ENCODE data around the gene MRPL58. TPM values are rescaled to one million over a fixed set of nuclear protein-coding genes. Genes with fewer than 3 reads are reported as not detected.
"Not testable (repeated sequence)": the region's sequence is repeated elsewhere in the genome, so short reads cannot be mapped to it uniquely, and the experiment has no call there.

MRPL58 gene
- total and polyA plus RNA-seq, 2 experiments from 2014 or later, result 29.8 to 39.3 TPM

GRCh38 chr17:75020331-75021110 is 8.1 kb downstream of the MRPL58 start:
- TF ChIP-seq EZH2phosphoT487 (IDR thresholded peaks at IDR 0.05; ENCODE audit: low read depth, severe bottlenecking, unreplicated experiment) (no peak), EZH2 (IDR thresholded peaks at IDR 0.05; ENCODE audit: borderline replicate concordance) (no peak)
- TF ChIP-seq, protein P1, sequence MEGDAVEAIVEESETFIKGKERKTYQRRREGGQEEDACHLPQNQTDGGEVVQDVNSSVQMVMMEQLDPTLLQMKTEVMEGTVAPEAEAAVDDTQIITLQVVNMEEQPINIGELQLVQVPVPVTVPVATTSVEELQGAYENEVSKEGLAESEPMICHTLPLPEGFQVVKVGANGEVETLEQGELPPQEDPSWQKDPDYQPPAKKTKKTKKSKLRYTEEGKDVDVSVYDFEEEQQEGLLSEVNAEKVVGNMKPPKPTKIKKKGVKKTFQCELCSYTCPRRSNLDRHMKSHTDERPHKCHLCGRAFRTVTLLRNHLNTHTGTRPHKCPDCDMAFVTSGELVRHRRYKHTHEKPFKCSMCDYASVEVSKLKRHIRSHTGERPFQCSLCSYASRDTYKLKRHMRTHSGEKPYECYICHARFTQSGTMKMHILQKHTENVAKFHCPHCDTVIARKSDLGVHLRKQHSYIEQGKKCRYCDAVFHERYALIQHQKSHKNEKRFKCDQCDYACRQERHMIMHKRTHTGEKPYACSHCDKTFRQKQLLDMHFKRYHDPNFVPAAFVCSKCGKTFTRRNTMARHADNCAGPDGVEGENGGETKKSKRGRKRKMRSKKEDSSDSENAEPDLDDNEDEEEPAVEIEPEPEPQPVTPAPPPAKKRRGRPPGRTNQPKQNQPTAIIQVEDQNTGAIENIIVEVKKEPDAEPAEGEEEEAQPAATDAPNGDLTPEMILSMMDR (IDR thresholded peaks at IDR 0.05; ENCODE audit: poor library complexity), result no peak
- Histone ChIP-seq H2AFZ (no peak overlapping the region), H3K9me3 (ENCODE audit: low read depth) (no peaks in the 10 kb centered on the region), H3K4me2 (no peak overlapping the region), H3K79me2 (no peaks in the 10 kb centered on the region), H3K9me2 (replicated peaks; ENCODE audit: insufficient read depth) (no peaks in the 10 kb centered on the region), H4K20me1 (ENCODE audit: insufficient read depth, poor library complexity, severe bottlenecking) (no peaks in the 10 kb centered on the region), H3K27me3 (no peaks in the 10 kb centered on the region), H3K36me3 (replicated peaks; ENCODE audit: insufficient read depth, low read depth) (no peaks in the 10 kb centered on the region), H3K4me1 (ENCODE audit: insufficient read depth) (no peaks in the 10 kb centered on the region), H3K27ac (no peak overlapping the region), H3K4me3 (no peak overlapping the region)
- 86% methylated on average over 19 of the region's 19 CpGs for WGBS (ENCODE audit: low lambda C conversion rate, missing lambda C conversion rate)
- DNase-seq (ENCODE audit: low spot score), result no peak

DNA sequence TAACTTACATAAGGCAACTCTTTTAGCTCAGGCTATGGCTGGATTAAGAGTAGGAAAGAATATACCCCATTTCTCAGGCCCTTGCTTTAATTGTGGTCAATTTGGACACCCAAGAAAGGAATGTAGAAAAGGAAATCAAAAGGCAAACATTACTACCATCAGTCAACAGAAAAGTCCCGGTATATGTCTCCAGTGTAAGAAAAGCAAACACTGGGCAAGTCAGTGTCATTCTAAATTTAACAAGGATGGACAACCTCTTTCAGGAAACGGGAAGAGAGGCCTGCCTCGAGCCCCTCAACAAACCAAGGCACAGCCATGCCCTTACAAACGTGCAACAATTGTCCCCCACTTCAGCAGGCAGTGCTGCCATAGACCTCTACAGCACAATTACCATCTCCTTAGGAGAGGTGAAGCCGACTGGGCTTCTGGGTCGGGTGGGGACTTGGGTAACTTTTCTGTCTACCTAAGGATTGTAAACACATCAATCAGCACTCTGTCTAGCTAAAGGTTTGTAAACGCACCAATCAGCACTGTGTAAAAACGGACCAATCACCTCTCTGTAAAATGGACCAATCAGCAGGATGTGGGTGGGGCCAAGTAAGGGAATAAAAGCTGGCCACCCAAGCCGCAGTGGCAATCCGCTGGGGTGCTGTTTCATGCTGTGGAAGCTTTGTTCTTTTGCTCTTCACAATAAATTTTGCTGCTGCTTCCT is 12.4 kb downstream of the MRPL58 start:
- 91% methylated on average over 10 of the region's 10 CpGs for WGBS (ENCODE audit: low lambda C conversion rate, missing lambda C conversion rate)
- Histone ChIP-seq H2AFZ (no peak overlapping the region), H3K79me2 (no peaks in the 10 kb centered on the region), H3K9me2 (replicated peaks; ENCODE audit: insufficient read depth) (no peaks in the 10 kb centered on the region), H3K4me1 (ENCODE audit: insufficient read depth) (no peaks in the 10 kb centered on the region), H3K36me3 (replicated peaks; ENCODE audit: insufficient read depth, low read depth) (no peaks in the 10 kb centered on the region), H3K27ac (no peak overlapping the region), H3K27me3 (no peaks in the 10 kb centered on the region), H3K9me3 (ENCODE audit: low read depth) (no peaks in the 10 kb centered on the region), H3K4me3 (no peak overlapping the region), H3K4me2 (no peak overlapping the region), H4K20me1 (ENCODE audit: insufficient read depth, poor library complexity, severe bottlenecking) (no peaks in the 10 kb centered on the region)
- no peak for DNase-seq (ENCODE audit: low spot score)
- TF ChIP-seq EZH2 (IDR thresholded peaks at IDR 0.05; ENCODE audit: borderline replicate concordance), result no peak
- TF ChIP-seq, protein P1 (IDR thresholded peaks at IDR 0.05; ENCODE audit: poor library complexity), result no peak
- TF ChIP-seq EZH2phosphoT487 (IDR thresholded peaks at IDR 0.05; ENCODE audit: low read depth, severe bottlenecking, unreplicated experiment), result no peak

- not testable (repeated sequence) for H3K79me2 ChIP-seq
Measured at GRCh38 chr17:75025398-75025734, 12.9 kb downstream of the MRPL58 start.

DNA sequence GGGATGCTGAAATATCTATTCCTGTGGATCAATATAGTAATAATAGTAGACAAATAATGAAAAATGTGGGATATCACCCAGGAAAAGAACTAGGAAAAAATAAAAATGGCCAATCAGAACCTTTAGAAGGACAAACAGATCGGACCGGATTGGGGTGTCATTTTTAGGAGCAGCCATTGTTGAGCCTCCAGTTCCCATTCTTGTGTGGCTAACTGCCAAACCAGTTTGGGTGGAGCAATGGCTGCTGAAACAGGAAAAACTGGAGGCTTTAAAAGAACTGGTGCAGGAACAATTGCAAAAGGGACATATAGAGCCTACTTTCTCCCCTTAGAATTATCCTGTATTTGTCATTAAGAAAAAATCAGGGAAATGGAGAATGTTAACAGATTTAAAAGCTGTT is 14.2 kb downstream of the MRPL58 start:
- not testable (repeated sequence) for H3K27me3 ChIP-seq; H3K4me3 ChIP-seq; H3K79me2 ChIP-seq; H3K27ac ChIP-seq; H4K20me1 ChIP-seq (ENCODE audit: insufficient read depth, poor library complexity, severe bottlenecking); H3K9me2 ChIP-seq (replicated peaks; ENCODE audit: insufficient read depth); H3K4me2 ChIP-seq; DNase-seq (ENCODE audit: low spot score); H3K4me1 ChIP-seq (ENCODE audit: insufficient read depth); H2AFZ ChIP-seq; H3K36me3 ChIP-seq (replicated peaks; ENCODE audit: insufficient read depth, low read depth); H3K9me3 ChIP-seq (ENCODE audit: low read depth)
- WGBS (ENCODE audit: low lambda C conversion rate, missing lambda C conversion rate), result 94% methylated on average over 2 of the region's 2 CpGs

More at GRCh38 chr17:75025398-75025734, 12.9 kb downstream of the MRPL58 start:
- H3K27me3 ChIP-seq; H3K9me2 ChIP-seq (replicated peaks; ENCODE audit: insufficient read depth); H4K20me1 ChIP-seq (ENCODE audit: insufficient read depth, poor library complexity, severe bottlenecking); H3K9me3 ChIP-seq (ENCODE audit: low read depth); DNase-seq (ENCODE audit: low spot score); H3K36me3 ChIP-seq (replicated peaks; ENCODE audit: insufficient read depth, low read depth); H3K4me1 ChIP-seq (ENCODE audit: insufficient read depth); H3K4me3 ChIP-seq; H3K4me2 ChIP-seq; H3K27ac ChIP-seq; H2AFZ ChIP-seq: not testable (repeated sequence)
- 95% methylated on average over 9 of the region's 9 CpGs for WGBS (ENCODE audit: low lambda C conversion rate, missing lambda C conversion rate)
